Stimulated activated naive CD8-positive, alpha-beta T cell treated with anti-CD3 and anti-CD28 coated beads, Interleukin-15, Interleukin-2, amounts not matched to agents 100 ng/mL and 50 ng/mL, for 24 hours (primary cell): ENCODE measurements around the gene KEAP1.
A peak's percentile ranks its signal among the peaks of the same experiment; 100 is the strongest.
"Not testable (repeated sequence)": the region's sequence is repeated elsewhere in the genome, so short reads cannot be mapped to it uniquely, and the experiment has no call there.

Experiments
- H3K27ac Mint-ChIP-seq: one replicate; pipeline ENCODE4 v1.8.0; 2021; ENCODE audit warnings: mild to moderate bottlenecking, mixed read lengths
- H3K27me3 Mint-ChIP-seq: one replicate; pipeline ENCODE4 v1.8.0; 2021; ENCODE audit warnings: mixed read lengths
- H3K36me3 Mint-ChIP-seq: one replicate; pipeline ENCODE4 v1.8.0; 2021; ENCODE audit warnings: low read depth, mixed read lengths
- H3K4me1 Mint-ChIP-seq: one replicate; pipeline ENCODE4 v1.8.0; 2021; ENCODE audit warnings: low read depth, mixed read lengths
- H3K4me3 Mint-ChIP-seq: one replicate; pipeline ENCODE4 v1.8.0; 2021; ENCODE audit warnings: mild to moderate bottlenecking, mixed read lengths
- H3K9me3 Mint-ChIP-seq: one replicate; pipeline ENCODE4 v1.8.0; 2021; ENCODE audit warnings: mixed read lengths

Gene KEAP1

DNA sequence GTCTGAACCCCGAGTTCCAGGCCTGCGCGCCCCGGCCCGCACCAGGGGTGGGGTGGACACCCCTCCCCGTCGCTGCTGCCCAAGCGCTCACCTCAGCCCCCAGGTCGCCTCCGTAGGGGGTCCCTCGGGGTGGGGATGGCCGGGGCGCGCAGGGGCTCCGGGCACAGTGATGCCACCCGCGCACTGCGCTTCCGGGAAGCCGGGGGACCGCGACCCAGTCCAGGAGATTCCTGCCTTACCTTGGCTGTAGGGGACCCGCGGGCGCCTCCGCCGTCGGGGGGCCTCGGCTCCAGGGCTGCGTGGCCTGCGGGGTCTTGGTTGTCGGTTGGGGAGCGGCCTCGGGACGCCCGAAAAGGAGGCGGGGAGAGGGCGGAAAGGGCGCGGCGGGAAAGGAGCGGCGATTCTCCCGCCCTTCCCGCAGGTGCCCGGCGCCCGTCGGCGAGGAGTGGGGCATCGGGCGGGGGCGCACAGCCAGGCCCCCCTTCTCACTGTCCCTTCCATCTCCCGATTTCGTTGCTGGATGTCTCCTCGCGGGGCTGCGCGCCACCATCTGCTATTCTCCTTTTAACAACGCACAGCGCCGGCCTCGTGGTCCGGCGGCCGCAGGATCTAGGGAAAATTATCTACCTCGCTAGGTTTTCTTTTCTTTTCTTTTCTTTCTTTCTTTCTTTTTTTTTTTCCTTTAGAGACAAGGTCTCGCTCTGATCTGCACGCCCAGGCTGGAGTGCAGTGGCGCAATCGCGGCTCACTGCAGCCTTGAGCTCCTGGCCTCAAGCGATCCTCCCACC is at the start of gene KEAP1:
Gene KEAP1, minus strand, starts transcription at position 355 of the 788 bp plus-strand sequence. CDS start 3,323 bp downstream, outside the sequence.
- Mint-ChIP-seq H3K9me3 (no peaks in the 10 kb centered on the region), H3K4me3 (peak within 1 kb of the TSS; percentile 96), H3K27ac (peak within 1 kb of the TSS; percentile 96), H3K4me1 (peaks cover 36% of the 10 kb centered on the region), H3K27me3 (no peaks in the 10 kb centered on the region), H3K36me3 (peaks cover 26% of the 10 kb centered on the region)

DNA sequence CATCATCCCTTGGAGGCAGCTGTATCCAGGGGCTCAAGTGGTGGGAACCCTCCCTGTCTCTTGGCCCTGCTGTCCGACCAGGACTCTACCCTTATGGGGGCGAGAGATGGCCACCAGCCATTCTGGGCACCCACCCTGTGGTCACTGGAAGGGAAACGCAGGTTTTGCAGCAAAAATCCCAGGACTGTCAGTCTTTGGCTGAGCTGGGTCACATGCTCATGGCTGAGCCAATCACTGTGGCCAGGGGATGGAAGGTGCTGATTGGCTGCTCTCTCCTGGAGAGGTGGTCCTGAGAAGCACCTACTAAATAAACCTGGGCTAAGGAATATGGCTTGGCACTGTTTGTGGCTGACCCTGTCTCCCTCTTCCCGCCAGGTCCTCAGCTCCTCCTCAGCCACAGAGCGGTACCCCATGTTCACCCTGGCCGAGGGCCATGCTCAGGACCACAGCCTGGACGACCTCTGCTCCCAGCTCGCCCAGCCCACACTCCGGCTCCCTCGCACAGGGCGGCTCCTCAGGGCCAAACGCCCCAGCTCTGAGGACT is 49.4 kb upstream of the KEAP1 start:
- H3K4me3 Mint-ChIP-seq, result no peak overlapping the region
- H3K9me3 Mint-ChIP-seq, result no peaks in the 10 kb centered on the region
- H3K4me1 Mint-ChIP-seq, result peaks cover 54% of the 10 kb centered on the region
- H3K27me3 Mint-ChIP-seq, result no peaks in the 10 kb centered on the region
- H3K27ac Mint-ChIP-seq, result peak overlapping the region; percentile 67
- peaks cover 52% of the 10 kb centered on the region for H3K36me3 Mint-ChIP-seq

DNA sequence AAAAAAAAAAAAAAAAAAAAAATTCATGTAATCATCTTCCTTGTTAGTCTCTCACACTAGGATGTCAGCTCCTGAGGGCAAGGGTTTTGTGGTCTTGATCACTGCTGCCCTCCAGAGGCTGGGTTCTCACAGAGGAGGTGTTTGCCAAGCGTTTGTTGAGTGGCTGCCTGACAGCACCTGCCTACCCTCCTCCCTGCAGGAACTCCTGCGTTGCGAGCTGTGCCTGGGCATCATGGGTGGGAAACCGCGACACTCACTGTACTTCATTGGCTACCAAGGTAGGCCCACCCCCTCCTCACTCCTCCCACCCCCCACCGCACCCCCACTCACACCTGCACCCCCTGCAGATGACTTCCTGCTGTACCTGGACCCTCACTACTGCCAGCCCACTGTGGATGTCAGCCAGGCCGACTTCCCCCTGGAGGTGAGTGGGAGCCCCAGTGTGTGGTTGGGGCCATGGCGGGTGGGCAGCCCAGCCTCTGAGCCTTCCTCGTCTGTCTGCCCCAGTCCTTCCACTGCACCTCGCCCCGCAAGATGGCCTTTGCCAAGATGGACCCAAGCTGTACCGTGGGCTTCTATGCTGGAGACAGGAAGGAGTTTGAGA is 48.6 kb upstream of the KEAP1 start:
- no peaks in the 10 kb centered on the region for H3K27me3 Mint-ChIP-seq
- H3K36me3 Mint-ChIP-seq, result peaks cover 52% of the 10 kb centered on the region
- no peaks in the 10 kb centered on the region for H3K9me3 Mint-ChIP-seq
- peaks cover 54% of the 10 kb centered on the region for H3K4me1 Mint-ChIP-seq
- no peak overlapping the region for H3K4me3 Mint-ChIP-seq
- H3K27ac Mint-ChIP-seq, result peak overlapping the region; percentile 49

DNA sequence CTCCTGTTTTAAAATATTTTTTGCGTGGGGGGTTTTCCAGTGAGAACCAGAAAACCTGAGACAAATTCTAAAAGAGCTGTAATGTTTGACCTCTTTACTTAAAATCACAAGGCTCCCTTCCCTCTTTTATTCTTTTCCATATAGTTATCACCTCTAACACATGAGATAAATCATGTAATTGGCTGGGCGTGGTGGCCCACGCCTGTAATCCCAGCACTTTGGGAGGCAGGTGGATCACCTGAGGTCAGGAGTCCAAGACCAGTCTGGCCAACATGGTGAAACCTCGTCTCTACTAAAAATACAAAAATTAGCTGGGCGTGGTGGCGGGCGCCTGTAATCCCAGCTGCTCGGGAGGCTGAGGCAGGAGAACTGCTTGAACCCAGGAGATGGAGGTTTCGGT is 47.9 kb upstream of the KEAP1 start:
- Mint-ChIP-seq H3K36me3 (peaks cover 49% of the 10 kb centered on the region), H3K4me1 (peaks cover 50% of the 10 kb centered on the region), H3K27ac (peak overlapping the region; percentile 45)

DNA sequence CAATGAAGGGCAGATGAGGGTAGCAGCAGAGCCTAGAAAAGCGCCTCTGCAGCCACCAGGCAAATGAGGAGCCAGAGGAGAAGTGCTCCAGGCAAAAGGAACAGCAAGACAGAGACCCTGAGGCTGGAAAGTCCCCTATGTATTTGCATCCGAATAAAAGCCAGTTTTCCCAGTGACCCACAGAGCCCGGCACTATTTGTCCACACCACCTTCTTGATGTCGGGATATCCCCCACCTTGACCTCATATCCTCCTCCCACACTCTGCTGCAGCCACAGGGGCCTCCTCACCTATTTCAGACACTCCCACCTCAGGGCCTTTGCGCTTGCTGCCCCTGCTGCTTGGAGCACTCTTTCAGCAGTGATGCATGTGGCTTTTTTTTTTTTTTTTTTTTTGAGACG is 47.2 kb upstream of the KEAP1 start:
- H3K27ac Mint-ChIP-seq, result no peak overlapping the region
- H3K36me3 Mint-ChIP-seq, result peaks cover 45% of the 10 kb centered on the region
- H3K27me3 Mint-ChIP-seq, result no peaks in the 10 kb centered on the region
- peaks cover 45% of the 10 kb centered on the region for H3K4me1 Mint-ChIP-seq
- H3K4me3 Mint-ChIP-seq, result no peak overlapping the region
- no peaks in the 10 kb centered on the region for H3K9me3 Mint-ChIP-seq

More for the DNA sequence above, 47.9 kb upstream of the KEAP1 start:
- not testable (repeated sequence) for H3K27me3 Mint-ChIP-seq, H3K9me3 Mint-ChIP-seq, H3K4me3 Mint-ChIP-seq

DNA sequence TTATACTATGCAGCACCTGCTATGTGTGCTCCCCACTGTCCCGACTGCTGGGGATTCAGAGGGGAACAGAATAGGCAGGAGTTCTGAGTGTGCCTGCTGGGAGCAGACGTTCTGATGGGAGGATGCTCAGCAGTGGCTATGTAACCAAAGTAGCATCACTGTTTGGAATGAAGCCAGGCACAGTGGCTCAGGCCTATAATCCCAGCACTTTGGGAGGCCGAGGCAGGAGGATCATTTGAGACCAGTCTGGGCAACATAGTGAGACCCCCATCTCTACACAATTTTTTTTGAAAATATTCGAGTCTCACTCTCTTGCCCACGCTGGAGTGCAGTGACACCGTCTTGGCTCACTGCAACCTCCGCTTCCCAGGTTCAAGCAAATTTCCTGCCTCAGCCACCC is 46.6 kb upstream of the KEAP1 start:
- H3K4me3 Mint-ChIP-seq, result no peak overlapping the region
- no peaks in the 10 kb centered on the region for H3K27me3 Mint-ChIP-seq
- H3K9me3 Mint-ChIP-seq, result no peaks in the 10 kb centered on the region
- peaks cover 40% of the 10 kb centered on the region for H3K36me3 Mint-ChIP-seq
- H3K27ac Mint-ChIP-seq, result no peak overlapping the region
- peaks cover 44% of the 10 kb centered on the region for H3K4me1 Mint-ChIP-seq

DNA sequence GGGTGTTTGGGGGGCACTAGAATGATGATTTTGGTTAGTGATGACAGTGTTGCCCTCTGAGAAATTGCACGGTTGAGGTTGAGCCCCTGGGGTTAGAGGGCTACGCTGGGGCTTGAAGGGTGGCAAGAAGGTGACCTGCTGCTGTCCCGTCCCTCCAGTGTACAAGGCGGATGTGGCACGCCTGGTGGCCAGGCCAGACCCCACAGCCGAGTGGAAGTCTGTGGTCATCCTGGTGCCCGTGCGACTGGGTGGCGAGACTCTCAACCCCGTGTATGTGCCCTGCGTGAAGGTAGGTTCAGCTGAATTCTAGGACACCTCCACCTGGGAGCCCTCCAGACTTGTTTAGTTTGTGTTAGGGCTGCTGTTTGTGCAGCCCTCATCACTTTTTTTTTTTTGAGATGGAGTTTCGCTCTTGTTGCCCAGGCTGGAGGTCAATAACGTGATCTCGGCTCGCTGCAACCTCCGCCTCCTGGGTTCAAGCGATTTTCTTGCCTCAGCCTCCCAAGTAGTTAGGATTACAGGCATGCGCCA is 45.7 kb upstream of the KEAP1 start:
- Mint-ChIP-seq H3K27me3 (no peaks in the 10 kb centered on the region), H3K4me1 (peaks cover 40% of the 10 kb centered on the region), H3K36me3 (peaks cover 31% of the 10 kb centered on the region)

DNA sequence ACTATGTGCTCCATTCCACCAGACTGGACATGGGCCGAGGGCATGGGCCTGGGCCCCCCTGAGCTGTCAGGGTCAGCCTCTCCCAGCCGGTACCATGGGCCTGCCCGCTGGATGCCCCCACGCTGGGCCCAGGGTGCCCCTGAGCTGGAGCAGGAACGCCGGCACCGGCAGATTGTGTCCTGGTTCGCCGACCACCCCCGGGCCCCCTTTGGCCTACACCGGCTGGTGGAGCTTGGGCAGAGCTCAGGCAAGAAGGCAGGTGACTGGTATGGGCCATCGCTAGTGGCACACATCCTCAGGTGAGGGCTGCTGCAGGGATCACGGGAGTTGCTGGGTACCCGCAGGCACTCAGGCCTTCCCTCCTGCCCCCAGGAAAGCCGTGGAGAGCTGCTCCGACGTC is 43.7 kb upstream of the KEAP1 start:
- Mint-ChIP-seq H3K27ac (no peak overlapping the region), H3K9me3 (no peaks in the 10 kb centered on the region), H3K27me3 (no peaks in the 10 kb centered on the region), H3K4me1 (peaks cover 20% of the 10 kb centered on the region), H3K4me3 (no peak overlapping the region), H3K36me3 (peaks cover 12% of the 10 kb centered on the region)

More for the DNA sequence above, 45.7 kb upstream of the KEAP1 start:
- Mint-ChIP-seq H3K9me3 (no peaks in the 10 kb centered on the region), H3K27ac (no peak overlapping the region), H3K4me3 (no peak overlapping the region)

DNA sequence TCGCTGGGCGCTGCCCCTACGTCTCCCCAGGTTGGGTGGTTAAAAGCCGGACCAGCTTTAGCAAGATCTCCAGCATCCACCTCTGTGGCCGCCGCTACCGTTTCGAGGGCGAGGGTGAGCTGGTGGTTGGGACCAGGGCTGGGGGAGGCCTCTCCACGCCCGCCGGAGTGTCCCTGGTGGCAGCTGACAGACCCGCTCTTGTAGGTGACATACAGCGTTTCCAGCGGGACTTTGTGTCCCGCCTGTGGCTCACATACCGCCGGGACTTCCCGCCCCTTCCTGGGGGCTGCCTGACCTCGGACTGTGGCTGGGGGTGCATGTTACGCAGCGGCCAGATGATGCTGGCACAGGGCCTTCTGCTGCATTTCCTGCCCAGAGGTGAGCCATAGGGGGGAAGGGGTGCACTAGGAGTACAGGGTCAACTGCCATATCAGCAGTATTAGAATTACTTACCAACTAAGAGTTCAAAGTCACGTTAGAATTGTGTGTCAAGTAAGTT is 41.6 kb upstream of the KEAP1 start:
- Mint-ChIP-seq H3K27ac (peak overlapping the region; percentile 62), H3K9me3 (no peaks in the 10 kb centered on the region), H3K4me3 (peak overlapping the region; percentile 87), H3K4me1 (peaks cover 10% of the 10 kb centered on the region), H3K27me3 (peaks cover 4% of the 10 kb centered on the region), H3K36me3 (peaks cover 9% of the 10 kb centered on the region)

DNA sequence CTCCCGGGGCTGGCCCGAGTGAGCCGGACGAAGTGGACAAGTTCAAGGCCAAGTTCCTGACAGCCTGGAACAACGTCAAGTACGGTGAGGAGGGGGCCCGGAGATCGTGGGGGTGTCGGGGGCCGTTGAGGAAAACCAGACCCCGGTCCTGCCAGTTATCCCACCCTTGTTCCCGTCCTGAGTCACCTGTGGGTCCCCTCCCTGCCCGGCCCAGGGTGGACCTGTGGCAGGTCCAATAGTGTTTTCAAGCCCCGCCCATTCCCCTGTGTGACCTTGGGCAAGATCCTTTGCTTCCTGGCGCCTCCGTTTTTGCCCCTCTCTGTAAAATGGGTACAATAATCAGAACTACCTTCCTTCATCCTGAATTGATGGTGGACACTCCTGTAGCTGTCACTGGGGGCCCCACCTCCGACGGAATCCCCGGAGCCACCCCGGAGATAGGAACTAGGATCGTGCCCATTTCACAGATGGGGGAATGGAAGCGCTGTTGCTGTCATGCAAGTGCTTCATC is 41.1 kb upstream of the KEAP1 start:
- peak overlapping the region; percentile 87 for H3K4me3 Mint-ChIP-seq
- peaks cover 6% of the 10 kb centered on the region for H3K27me3 Mint-ChIP-seq
- H3K9me3 Mint-ChIP-seq, result no peaks in the 10 kb centered on the region
- peaks cover 9% of the 10 kb centered on the region for H3K36me3 Mint-ChIP-seq
- H3K4me1 Mint-ChIP-seq, result peaks cover 10% of the 10 kb centered on the region
- H3K27ac Mint-ChIP-seq, result peak overlapping the region; percentile 62

DNA sequence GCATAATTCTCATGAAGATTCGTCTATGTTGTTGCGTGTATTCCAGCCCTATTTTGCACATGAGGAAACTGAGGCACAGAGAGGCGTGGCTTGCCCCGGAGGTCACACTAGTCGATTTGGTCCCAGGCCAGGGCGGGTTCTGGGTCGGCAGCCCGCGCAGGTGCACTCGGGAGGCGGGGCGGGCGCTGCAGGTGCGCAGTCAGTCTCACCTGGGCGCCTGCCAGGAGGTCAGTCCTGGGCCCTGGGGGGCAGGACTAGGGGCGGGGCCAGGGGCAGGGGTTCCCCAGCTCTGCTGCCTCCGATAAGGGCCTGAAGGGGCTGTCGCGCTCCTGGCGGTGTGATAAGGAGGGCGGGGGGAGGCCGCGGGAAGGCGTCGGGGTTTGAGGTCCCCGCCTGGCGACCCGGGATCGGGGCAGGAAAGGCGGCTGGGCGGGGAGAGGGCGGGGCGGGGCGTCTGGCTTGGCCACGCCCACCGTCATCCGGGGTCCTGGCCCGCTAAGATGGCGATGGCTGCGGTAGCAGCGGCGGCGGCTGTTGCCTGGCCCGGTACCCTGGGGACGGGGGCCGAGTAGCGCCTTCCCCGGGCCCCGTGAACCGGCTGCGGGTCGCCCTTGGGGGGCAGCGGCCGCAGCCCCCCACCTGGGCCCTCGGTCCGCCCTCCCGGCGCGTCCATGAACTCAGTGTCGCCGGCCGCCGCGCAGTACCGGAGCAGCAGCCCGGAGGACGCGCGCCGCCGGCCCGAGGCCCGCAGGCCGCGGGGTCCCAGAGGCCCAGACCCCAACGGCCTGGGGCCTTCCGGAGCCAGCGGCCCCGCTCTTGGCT is 40.5 kb upstream of the KEAP1 start, which contains the start of gene ATG4D:
Gene ATG4D, plus strand, starts transcription at position 485 of the 822 bp plus-strand sequence. Its CDS starts 187 bp downstream, at position 672.
- H3K27ac Mint-ChIP-seq, result peak within 1 kb of the TSS; percentile 62
- peak within 1 kb of the TSS; percentile 87 for H3K4me3 Mint-ChIP-seq
- peaks cover 9% of the 10 kb centered on the region for H3K27me3 Mint-ChIP-seq
- peaks cover 10% of the 10 kb centered on the region for H3K4me1 Mint-ChIP-seq
- H3K36me3 Mint-ChIP-seq, result peaks cover 3% of the 10 kb centered on the region
- no peaks in the 10 kb centered on the region for H3K9me3 Mint-ChIP-seq

DNA sequence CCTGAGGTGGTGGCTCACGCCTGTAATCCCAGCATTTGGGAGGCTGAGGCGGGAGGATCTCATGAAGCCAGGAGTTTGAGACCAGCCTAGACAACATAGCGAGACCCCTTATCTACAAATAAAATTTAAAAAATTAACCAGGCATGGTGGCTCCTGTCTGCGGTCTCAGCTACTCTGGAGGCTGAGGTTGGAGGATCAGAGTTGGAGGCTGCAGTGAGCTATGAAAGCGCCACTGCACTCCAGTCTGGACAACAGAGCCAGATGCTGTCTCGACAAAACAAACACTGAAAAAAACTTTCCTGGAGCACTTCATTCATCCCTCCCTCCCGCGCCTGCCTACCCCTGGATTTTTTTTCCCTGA is 39.9 kb upstream of the KEAP1 start:
- Mint-ChIP-seq H3K4me1 (peaks cover 10% of the 10 kb centered on the region), H3K27ac (peak overlapping the region; percentile 45), H3K36me3 (no peaks in the 10 kb centered on the region), H3K4me3 (peak overlapping the region; percentile 78), H3K9me3 (no peaks in the 10 kb centered on the region), H3K27me3 (peaks cover 13% of the 10 kb centered on the region)

DNA sequence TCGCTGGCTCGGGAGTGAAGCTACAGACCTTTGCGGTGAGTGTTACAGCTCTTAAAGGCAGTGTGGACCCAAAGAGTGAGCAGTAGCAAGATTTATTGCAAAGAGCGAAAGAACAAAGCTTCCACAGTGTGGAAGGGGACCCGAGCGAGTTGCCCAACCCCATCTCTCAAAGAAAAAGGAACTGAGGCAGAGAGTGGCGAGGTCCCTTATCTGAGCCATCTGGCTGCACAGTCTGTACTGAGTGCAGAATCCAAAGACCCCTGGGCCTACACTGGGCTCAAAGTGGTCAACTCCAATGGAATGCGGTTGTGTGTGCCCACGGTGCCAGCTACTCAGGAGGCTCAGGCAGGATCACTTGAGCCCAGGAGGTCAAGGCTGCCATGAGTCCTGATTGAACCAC is 35.9 kb upstream of the KEAP1 start:
- not testable (repeated sequence) for H3K4me3 Mint-ChIP-seq, H3K4me1 Mint-ChIP-seq, H3K9me3 Mint-ChIP-seq, H3K36me3 Mint-ChIP-seq, H3K27ac Mint-ChIP-seq
- peaks cover 16% of the 10 kb centered on the region for H3K27me3 Mint-ChIP-seq
